ENCODE results near the gene QSER1.

DNA sequence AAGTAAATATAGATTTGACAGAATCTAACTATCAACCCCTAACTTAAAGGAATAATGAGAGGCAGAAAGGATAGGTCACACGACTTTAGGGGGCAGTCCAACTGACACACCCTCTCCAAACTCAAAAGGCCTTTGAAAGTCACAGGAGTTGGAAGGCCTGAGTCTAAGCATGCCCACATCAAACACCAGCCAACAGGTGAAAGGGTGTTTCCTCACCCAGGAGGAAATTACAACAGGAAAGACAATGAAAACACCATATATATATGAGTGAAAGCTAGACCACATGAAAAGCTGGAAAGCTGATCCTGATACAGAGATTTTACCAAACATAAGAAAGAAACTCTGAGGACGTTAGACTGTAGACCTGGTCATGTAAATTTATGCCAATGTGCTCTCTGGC lies 112.6 kb downstream of the QSER1 start:
- TF ChIP-seq, protein P1, sequence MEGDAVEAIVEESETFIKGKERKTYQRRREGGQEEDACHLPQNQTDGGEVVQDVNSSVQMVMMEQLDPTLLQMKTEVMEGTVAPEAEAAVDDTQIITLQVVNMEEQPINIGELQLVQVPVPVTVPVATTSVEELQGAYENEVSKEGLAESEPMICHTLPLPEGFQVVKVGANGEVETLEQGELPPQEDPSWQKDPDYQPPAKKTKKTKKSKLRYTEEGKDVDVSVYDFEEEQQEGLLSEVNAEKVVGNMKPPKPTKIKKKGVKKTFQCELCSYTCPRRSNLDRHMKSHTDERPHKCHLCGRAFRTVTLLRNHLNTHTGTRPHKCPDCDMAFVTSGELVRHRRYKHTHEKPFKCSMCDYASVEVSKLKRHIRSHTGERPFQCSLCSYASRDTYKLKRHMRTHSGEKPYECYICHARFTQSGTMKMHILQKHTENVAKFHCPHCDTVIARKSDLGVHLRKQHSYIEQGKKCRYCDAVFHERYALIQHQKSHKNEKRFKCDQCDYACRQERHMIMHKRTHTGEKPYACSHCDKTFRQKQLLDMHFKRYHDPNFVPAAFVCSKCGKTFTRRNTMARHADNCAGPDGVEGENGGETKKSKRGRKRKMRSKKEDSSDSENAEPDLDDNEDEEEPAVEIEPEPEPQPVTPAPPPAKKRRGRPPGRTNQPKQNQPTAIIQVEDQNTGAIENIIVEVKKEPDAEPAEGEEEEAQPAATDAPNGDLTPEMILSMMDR (IDR thresholded peaks at IDR 0.05) = no peak
- TF ChIP-seq POLR2A (IDR thresholded peaks at IDR 0.05) = no peak

Data from body of pancreas (tissue), 4 donors.